ENCODE measurements around the gene RILPL1. TPM values are rescaled to one million over a fixed set of nuclear protein-coding genes. Genes with fewer than 3 reads are reported as not detected.

The RILPL1 gene
- total and polyA plus RNA-seq, 4 donors = 1.3 to 2.7 (median 2.1) TPM

DNA sequence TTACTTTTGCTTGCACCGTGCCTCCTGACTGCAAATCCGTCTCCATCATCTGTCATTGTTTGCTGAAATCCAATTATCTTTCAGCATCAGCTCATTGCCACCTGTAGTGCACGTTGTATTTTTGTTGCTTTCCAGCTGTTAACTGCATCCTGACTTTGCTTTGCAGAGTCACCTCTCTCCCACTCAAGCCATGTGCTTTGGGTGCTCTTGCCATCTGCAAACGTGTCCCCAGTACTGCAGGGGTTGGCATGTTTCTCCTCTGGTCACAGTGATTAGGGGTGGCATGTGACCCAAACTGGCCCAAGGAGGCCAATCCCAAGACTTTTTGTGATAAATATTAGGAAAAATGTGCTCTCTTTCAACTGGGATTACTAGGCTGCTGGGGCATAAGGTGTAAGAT lies 40.4 kb upstream of the RILPL1 start (continued):
- TF ChIP-seq YY1 (IDR thresholded peaks at IDR 0.05) = no peak

GRCh38 chr12:123572391-123572790 lies 38.9 kb upstream of the RILPL1 start:
- no peak overlapping the region for H3K9ac ChIP-seq (ENCODE audit: low read depth in 1 of 2, low read length in 2 of 2)
- no peaks in the 10 kb centered on the region for H3K9me3 ChIP-seq (ENCODE audit: control insufficient read depth in 4 of 4, low read length in 3 of 4)
- no peaks in the 10 kb centered on the region for H3K36me3 ChIP-seq (ENCODE audit: control insufficient read depth in 4 of 4, insufficient read depth in 3 of 4, low read depth in 1 of 4, low read length in 3 of 4)
- no peaks in the 10 kb centered on the region for H3K27me3 ChIP-seq (ENCODE audit: control insufficient read depth in 4 of 4, insufficient read depth in 4 of 4, low read length in 3 of 4)
- no peaks in the 10 kb centered on the region for H3K4me1 ChIP-seq (ENCODE audit: control insufficient read depth in 4 of 4, insufficient read depth in 4 of 4, low read length in 3 of 4)
- WGBS = 47% methylated on average over 2 of the region's 2 CpGs
- H3K27ac ChIP-seq (ENCODE audit: low read depth in 1 of 2, low read length in 2 of 2) = no peak overlapping the region
- TF ChIP-seq FOXA1 (IDR thresholded peaks at IDR 0.05) = no peak
- TF ChIP-seq, protein P1, sequence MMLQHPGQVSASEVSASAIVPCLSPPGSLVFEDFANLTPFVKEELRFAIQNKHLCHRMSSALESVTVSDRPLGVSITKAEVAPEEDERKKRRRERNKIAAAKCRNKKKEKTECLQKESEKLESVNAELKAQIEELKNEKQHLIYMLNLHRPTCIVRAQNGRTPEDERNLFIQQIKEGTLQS (IDR thresholded peaks at IDR 0.05) = no peak
- TF ChIP-seq, protein P2, sequence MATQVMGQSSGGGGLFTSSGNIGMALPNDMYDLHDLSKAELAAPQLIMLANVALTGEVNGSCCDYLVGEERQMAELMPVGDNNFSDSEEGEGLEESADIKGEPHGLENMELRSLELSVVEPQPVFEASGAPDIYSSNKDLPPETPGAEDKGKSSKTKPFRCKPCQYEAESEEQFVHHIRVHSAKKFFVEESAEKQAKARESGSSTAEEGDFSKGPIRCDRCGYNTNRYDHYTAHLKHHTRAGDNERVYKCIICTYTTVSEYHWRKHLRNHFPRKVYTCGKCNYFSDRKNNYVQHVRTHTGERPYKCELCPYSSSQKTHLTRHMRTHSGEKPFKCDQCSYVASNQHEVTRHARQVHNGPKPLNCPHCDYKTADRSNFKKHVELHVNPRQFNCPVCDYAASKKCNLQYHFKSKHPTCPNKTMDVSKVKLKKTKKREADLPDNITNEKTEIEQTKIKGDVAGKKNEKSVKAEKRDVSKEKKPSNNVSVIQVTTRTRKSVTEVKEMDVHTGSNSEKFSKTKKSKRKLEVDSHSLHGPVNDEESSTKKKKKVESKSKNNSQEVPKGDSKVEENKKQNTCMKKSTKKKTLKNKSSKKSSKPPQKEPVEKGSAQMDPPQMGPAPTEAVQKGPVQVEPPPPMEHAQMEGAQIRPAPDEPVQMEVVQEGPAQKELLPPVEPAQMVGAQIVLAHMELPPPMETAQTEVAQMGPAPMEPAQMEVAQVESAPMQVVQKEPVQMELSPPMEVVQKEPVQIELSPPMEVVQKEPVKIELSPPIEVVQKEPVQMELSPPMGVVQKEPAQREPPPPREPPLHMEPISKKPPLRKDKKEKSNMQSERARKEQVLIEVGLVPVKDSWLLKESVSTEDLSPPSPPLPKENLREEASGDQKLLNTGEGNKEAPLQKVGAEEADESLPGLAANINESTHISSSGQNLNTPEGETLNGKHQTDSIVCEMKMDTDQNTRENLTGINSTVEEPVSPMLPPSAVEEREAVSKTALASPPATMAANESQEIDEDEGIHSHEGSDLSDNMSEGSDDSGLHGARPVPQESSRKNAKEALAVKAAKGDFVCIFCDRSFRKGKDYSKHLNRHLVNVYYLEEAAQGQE (IDR thresholded peaks at IDR 0.05) = no peak
- no peak for TF ChIP-seq JUND (IDR thresholded peaks at IDR 0.05)
- TF ChIP-seq MAX (IDR thresholded peaks at IDR 0.05) = no peak
- no peak for TF ChIP-seq CTCF (IDR thresholded peaks at IDR 0.05; ENCODE audit: low read depth, low read length, missing input control)
- TF ChIP-seq YY1 (IDR thresholded peaks at IDR 0.05) = no peak
- TF ChIP-seq GABPA (IDR thresholded peaks at IDR 0.05 in 1 of 2, conservative IDR thresholded peaks at IDR 0.05 in 1 of 2) = no peak
- TF ChIP-seq FOXA2 (IDR thresholded peaks at IDR 0.05) = no peak
- no peak for TF ChIP-seq EGR1 (IDR thresholded peaks at IDR 0.05; ENCODE audit: low read depth in 2 of 2)
- no peak for TF ChIP-seq RAD21 (IDR thresholded peaks at IDR 0.05)
- TF ChIP-seq, protein P3, sequence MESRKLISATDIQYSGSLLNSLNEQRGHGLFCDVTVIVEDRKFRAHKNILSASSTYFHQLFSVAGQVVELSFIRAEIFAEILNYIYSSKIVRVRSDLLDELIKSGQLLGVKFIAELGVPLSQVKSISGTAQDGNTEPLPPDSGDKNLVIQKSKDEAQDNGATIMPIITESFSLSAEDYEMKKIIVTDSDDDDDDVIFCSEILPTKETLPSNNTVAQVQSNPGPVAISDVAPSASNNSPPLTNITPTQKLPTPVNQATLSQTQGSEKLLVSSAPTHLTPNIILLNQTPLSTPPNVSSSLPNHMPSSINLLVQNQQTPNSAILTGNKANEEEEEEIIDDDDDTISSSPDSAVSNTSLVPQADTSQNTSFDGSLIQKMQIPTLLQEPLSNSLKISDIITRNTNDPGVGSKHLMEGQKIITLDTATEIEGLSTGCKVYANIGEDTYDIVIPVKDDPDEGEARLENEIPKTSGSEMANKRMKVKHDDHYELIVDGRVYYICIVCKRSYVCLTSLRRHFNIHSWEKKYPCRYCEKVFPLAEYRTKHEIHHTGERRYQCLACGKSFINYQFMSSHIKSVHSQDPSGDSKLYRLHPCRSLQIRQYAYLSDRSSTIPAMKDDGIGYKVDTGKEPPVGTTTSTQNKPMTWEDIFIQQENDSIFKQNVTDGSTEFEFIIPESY (IDR thresholded peaks at IDR 0.05) = no peak
- TF ChIP-seq HNF4G (IDR thresholded peaks at IDR 0.05) = no peak
- TF ChIP-seq HNF4A (conservative IDR thresholded peaks at IDR 0.05) = no peak
- no peak for TF ChIP-seq SP1 (IDR thresholded peaks at IDR 0.05)
- TF ChIP-seq TAF1 (conservative IDR thresholded peaks at IDR 0.05) = no peak
- no peak for TF ChIP-seq RXRA (IDR thresholded peaks at IDR 0.05)
- no peak for TF ChIP-seq NR2F2 (IDR thresholded peaks at IDR 0.05)
- no peak overlapping the region for H3K4me3 ChIP-seq (ENCODE audit: low read depth in 1 of 3, low read length in 3 of 3)
- no peak for DNase-seq (ENCODE audit: low spot score)
